H54 (cell line): Measurements from ENCODE around the gene FBXL17.
"Not testable (repeated sequence)": the region's sequence is repeated elsewhere in the genome, so short reads cannot be mapped to it uniquely, and the experiment has no call there.

Source experiments
- DNase-seq: peaks from one replicate; pipeline ENCODE4 v3.0.0; 2011; ENCODE audit warnings: low spot score, mixed read lengths; ENCODE audit not compliant: insufficient read length
- FAIRE-seq: peaks from 3 replicates; lab custom pipeline; 2011; peaks lifted over from hg19 to GRCh38; lab: Jason Lieb, UNC
- POLR2A ChIP-seq: IDR thresholded peaks from 2 replicates; pipeline ENCODE4 v1.6.1; 2011; ENCODE audit warnings: low read depth, mild to moderate bottlenecking, low read length

Gene FBXL17

DNA sequence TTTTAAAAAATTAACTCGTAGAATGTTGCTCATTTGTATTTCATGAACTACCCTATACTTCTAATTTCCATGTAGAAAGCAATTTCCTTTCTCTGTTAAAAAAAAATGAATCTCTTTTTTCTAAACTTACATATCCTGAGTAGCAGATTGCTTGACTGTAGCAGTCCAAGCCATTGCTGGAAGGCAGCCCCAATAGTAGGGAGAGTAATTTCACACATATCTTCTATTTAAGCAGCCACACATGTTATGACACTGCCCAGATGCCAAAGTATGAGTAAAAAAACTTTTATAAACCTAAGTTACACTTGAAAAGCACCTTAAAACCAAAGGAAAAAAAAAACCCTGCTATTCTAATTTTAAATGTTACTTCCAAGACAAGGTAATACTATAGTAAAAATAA is 69.6 kb downstream of the FBXL17 start:
- FAIRE-seq (no peak), DNase-seq (no peak)
- TF ChIP-seq POLR2A, result no peak

DNA sequence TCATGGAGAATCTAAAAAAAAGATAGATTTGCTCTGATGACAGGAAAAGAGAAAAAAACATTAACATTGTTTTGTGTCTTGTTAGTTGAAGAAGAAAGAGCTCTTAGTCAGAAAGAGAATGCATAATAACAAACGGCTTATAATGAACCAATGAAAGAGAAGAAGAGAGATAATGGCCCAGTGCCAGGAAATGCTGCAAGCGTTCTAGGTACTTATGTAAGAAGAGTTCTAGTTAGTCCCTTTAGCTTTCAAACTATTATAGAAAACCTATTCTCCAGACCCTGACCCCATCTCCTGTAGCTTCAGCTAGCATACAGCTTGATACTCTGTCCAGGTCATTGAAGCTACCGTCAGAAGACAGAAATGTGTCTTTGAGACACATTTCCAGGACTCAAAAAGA is 70.2 kb downstream of the FBXL17 start:
- no peak for DNase-seq
- no peak for TF ChIP-seq POLR2A
- FAIRE-seq, result no peak

- TF ChIP-seq POLR2A, result no peak
- no peak for DNase-seq
- FAIRE-seq, result no peak
These were observed 78.3 kb downstream of the FBXL17 start for GRCh38 chr5:108303611-108304010.

DNA sequence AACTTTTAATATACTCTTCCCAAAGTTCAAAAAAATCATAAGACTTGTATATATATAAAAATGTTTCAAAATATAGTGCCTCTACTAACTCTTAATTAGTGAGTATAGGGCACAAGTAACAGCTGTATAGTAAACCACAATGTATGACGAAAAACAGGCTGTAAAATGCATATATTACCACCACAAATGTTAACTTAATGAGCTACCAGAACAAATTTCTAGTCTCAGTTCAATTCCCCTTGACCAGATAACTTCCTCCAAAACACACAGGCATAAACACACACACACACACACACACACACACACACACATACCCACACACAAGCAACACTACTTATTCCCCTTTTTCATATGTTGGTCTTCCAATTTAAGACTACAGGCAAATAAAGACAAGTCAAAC is 78.8 kb downstream of the FBXL17 start:
- DNase-seq, result no peak
- TF ChIP-seq POLR2A, result no peak
- FAIRE-seq, result no peak

- no peak for DNase-seq
- no peak for FAIRE-seq
- no peak for TF ChIP-seq POLR2A
These were observed 84.8 kb downstream of the FBXL17 start for GRCh38 chr5:108297042-108297601.

DNA sequence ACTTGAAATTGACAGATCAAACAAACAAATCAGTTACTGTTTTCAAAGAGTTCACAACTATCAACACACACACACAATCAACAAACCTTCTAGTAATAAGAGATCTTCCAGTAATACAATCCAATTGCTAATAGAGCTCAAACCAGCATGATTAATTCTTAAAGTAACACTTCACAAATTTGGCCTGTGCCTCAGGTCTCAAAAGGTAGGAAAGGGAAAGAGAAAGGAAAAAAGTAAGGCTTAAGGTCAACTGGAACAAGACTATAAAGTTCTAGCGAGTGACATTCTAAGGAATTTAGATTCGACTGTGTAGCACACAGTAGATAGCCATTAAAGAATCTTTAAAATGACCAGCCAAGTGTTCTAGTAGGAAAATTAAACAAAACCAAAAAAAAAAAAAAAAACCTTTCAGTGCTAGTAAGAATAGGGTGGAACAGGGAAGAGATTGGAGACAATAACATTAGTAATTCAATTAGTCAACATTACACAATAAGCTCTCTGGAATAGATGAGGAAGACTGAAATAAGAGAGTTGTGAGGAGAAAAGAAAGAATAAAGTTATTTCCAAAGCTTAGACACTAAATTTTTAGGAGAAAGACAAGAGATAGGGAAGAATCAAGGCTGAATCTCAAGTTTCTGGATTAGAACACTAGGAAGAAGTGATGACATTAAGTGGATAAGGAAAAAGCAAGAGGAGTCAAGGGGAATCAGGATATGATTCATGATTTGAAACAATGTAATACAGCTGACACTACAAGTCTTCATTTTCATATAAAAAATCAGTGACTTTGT is 86.1 kb downstream of the FBXL17 start:
- no peak for TF ChIP-seq POLR2A
- FAIRE-seq (peak; percentile 79), DNase-seq (no peak)

- FAIRE-seq (peak; percentile 50), DNase-seq (no peak)
- no peak for TF ChIP-seq POLR2A
These were observed 100.8 kb downstream of the FBXL17 start for GRCh38 chr5:108280960-108281569.

GRCh38 chr5:108280248-108280647 is 101.7 kb downstream of the FBXL17 start:
- TF ChIP-seq POLR2A, result no peak
- no peak for DNase-seq
- no peak for FAIRE-seq

DNA sequence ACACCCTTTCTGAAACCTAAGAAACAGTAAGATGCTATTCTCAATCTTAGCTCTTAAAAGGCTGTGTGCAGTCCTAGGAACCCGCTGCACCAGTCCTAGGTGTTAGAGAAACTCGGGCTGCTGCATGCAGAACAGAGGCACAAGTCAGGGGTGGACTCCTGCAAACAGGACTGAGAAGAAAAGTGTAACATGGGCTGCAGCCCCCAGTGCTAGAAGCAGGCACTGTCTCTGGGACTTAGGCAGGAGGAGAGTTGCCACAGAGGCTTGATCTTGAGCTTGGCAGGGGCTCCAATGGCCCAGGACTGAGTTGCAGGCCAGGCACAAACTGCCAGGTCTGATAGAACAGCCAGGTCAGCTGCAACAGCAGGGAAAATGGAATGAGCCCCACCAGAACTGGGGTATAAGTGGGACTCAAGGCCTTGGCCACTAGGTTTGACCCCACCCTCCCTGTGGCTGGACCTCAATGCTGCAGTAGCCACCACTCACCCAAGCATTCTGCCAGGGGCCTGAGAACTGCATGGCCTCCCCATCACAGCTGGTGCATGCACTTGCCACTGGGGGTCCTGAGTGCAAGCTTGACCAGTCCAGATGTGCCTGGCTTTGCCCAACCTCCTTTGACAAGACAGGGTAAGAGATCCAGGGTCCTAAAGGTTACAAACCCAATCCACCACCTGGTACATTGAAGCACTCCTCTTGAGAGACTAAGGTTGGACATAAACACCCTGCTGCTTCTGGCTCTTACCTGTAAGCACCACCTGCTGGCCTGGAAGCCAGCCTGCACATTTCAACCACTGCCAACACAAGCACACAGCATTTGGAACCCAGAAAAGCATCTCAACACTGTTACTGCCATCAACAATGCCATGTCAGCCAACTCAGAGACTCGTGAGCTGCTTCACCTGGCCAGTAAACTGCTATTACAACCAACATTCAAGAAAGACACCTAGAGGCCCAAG is 103.3 kb downstream of the FBXL17 start:
- no peak for TF ChIP-seq POLR2A
- FAIRE-seq (no peak), DNase-seq (no peak)

GRCh38 chr5:108276187-108277050 is 105.5 kb downstream of the FBXL17 start:
- DNase-seq (no peak), FAIRE-seq (no peak)
- TF ChIP-seq POLR2A, result no peak

GRCh38 chr5:108274080-108274479 is 107.8 kb downstream of the FBXL17 start:
- DNase-seq, FAIRE-seq: not testable (repeated sequence)

DNA sequence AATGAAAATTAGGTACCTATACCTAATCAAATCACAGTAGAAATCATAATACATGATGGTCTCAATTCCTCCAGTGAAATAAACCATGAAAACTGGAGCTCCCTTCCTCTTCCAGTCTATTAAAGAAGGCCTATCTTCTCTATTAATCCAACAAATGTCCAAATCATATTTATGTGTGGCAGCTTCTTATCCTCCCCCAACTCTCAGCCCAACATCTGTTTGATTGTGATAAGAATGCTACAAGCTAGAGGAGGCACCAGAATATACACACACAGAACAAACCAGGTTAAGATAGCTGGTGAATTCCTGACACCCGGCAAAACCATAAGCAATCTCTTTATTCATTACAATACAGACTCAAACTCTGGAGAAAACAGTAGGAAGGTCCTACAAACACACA is 110.8 kb downstream of the FBXL17 start:
- FAIRE-seq, result no peak
- DNase-seq, result no peak
- no peak for TF ChIP-seq POLR2A

DNA sequence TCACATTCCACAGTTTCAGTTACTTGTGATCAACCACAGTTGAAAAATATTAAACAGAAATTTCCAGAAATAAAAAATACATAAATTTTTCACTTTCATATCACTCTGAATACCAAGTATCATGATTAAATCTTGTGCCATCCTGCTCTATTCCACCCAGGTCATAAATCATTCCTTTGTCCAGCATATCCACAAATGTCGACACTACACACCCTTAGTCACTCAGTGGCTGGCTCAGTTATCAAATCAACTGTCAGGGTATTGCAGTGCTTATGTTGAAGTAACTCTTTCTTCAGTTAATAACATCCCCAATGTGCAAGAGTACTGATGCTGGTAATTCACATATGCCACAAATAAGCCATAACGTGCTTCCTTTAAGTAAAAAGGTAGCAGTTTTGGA is 115.7 kb downstream of the FBXL17 start:
- no peak for DNase-seq
- TF ChIP-seq POLR2A, result no peak
- peak; percentile 84 for FAIRE-seq

GRCh38 chr5:108264533-108264932 is 117.4 kb downstream of the FBXL17 start:
- DNase-seq (no peak), FAIRE-seq (no peak)
- no peak for TF ChIP-seq POLR2A
